ENCODE results near the gene CCDC85C. TPM values are rescaled to one million over a fixed set of nuclear protein-coding genes. Genes with fewer than 3 reads are reported as not detected.

CCDC85C gene
- total RNA-seq, 2 donors from 2014 or later: 35.1 to 47.2 TPM

- H3K27ac ChIP-seq: peak overlapping the region; percentile 62 to 63
- peaks cover 20% of the 10 kb centered on the region for H3K4me1 ChIP-seq (replicated peaks)
- intact Hi-C loops (cut with DNase I): loop anchor here (2.0 to 5.0 kb wide), 2 partner anchors 39 to 81 kb away; partner anchors contain the start of gene CCDC85C
These were observed 80.3 kb downstream of the CCDC85C start for GRCh38 chr14:99523704-99524055.

GRCh38 chr14:99522934-99523703, 80.9 kb downstream of the CCDC85C start:
- H3K4me1 ChIP-seq (replicated peaks): peaks cover 20% of the 10 kb centered on the region
- DNase-seq (ENCODE audit: low spot score): no peak
- no peak for TF ChIP-seq POLR2AphosphoS5 (IDR thresholded peaks at IDR 0.05)
- TF ChIP-seq, protein P1, sequence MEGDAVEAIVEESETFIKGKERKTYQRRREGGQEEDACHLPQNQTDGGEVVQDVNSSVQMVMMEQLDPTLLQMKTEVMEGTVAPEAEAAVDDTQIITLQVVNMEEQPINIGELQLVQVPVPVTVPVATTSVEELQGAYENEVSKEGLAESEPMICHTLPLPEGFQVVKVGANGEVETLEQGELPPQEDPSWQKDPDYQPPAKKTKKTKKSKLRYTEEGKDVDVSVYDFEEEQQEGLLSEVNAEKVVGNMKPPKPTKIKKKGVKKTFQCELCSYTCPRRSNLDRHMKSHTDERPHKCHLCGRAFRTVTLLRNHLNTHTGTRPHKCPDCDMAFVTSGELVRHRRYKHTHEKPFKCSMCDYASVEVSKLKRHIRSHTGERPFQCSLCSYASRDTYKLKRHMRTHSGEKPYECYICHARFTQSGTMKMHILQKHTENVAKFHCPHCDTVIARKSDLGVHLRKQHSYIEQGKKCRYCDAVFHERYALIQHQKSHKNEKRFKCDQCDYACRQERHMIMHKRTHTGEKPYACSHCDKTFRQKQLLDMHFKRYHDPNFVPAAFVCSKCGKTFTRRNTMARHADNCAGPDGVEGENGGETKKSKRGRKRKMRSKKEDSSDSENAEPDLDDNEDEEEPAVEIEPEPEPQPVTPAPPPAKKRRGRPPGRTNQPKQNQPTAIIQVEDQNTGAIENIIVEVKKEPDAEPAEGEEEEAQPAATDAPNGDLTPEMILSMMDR (IDR thresholded peaks at IDR 0.05): no peak
- TF ChIP-seq POLR2A (IDR thresholded peaks at IDR 0.05): no peak
- WGBS: 29% methylated on average over 14 of the region's 14 CpGs
- no peaks in the 10 kb centered on the region for H3K9me3 ChIP-seq
- no peak overlapping the region for H3K4me3 ChIP-seq
- H3K27me3 ChIP-seq (replicated peaks; ENCODE audit: insufficient read depth): no peaks in the 10 kb centered on the region
- no peaks in the 10 kb centered on the region for H3K36me3 ChIP-seq
- intact Hi-C loops (cut with DNase I): loop anchor here (2.0 to 5.0 kb wide), 2 partner anchors 39 to 82 kb away; partner anchors contain the start of gene CCDC85C
- peak overlapping the region; percentile 62 to 63 for H3K27ac ChIP-seq

More at GRCh38 chr14:99523704-99524055, 80.3 kb downstream of the CCDC85C start:
- Histone ChIP-seq H3K9me3 (no peaks in the 10 kb centered on the region), H3K4me3 (no peak overlapping the region), H3K27me3 (replicated peaks; ENCODE audit: insufficient read depth) (no peaks in the 10 kb centered on the region), H3K36me3 (no peaks in the 10 kb centered on the region)
- 75% methylated on average over 5 of the region's 5 CpGs for WGBS
- TF ChIP-seq POLR2A (IDR thresholded peaks at IDR 0.05) (no peak), POLR2AphosphoS5 (IDR thresholded peaks at IDR 0.05) (no peak)
- TF ChIP-seq, protein P1 (IDR thresholded peaks at IDR 0.05): no peak
- DNase-seq (ENCODE audit: low spot score): no peak

GRCh38 chr14:99522457-99522891, 81.5 kb downstream of the CCDC85C start:
- no peaks in the 10 kb centered on the region for H3K27me3 ChIP-seq (replicated peaks; ENCODE audit: insufficient read depth)

DNA sequence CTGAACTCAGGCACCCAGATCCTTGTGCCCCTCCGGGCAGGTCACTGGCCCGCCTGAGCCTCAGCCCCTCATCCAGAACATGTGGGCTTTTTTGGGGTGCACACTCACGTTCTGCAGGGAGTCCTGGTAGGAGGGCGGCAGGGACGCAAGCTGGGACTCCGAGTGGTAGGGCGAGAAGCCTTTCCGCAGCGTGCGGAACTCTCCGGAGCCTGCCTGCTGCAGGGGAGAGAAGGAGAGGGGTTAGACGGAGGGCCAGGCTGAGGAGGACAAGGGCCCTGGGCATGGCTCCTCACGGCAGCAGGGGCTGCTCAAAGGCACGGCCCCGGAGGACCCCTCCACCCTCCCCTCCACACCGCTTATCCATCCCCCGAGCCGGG, 82.0 kb downstream of the CCDC85C start:
- Histone ChIP-seq H3K27ac (no peak overlapping the region), H3K4me1 (replicated peaks) (peaks cover 20% of the 10 kb centered on the region), H3K9me3 (no peaks in the 10 kb centered on the region), H3K36me3 (no peaks in the 10 kb centered on the region), H3K4me3 (no peak overlapping the region), H3K27me3 (replicated peaks; ENCODE audit: insufficient read depth) (no peaks in the 10 kb centered on the region)
- TF ChIP-seq, protein P1 (IDR thresholded peaks at IDR 0.05): no peak
- TF ChIP-seq POLR2AphosphoS5 (IDR thresholded peaks at IDR 0.05) (no peak), POLR2A (IDR thresholded peaks at IDR 0.05) (no peak)
- DNase-seq (ENCODE audit: low spot score): no peak
- 72% methylated on average over 18 of the region's 18 CpGs for WGBS
- intact Hi-C loops (cut with DNase I): loop anchor here (2.0 to 5.0 kb wide), 2 partner anchors 40 to 83 kb away; partner anchors contain the start of gene CCDC85C

More at GRCh38 chr14:99522457-99522891, 81.5 kb downstream of the CCDC85C start:
- intact Hi-C loops (cut with DNase I): loop anchor here (2.0 to 5.0 kb wide), 2 partner anchors 40 to 82 kb away; partner anchors contain the start of gene CCDC85C
- TF ChIP-seq, protein P1 (IDR thresholded peaks at IDR 0.05): no peak
- no peak for TF ChIP-seq POLR2AphosphoS5 (IDR thresholded peaks at IDR 0.05)
- no peak for TF ChIP-seq POLR2A (IDR thresholded peaks at IDR 0.05)
- Histone ChIP-seq H3K4me3 (no peak overlapping the region), H3K4me1 (replicated peaks) (peaks cover 20% of the 10 kb centered on the region), H3K36me3 (no peaks in the 10 kb centered on the region), H3K9me3 (no peaks in the 10 kb centered on the region), H3K27ac (peak overlapping the region; percentile 62 to 63)
- WGBS: 38% methylated on average over 9 of the region's 12 CpGs
- DNase-seq (ENCODE audit: low spot score): no peak

All from prostate gland (tissue), 2 donors.